ENCODE results near the gene ALK.

The ALK gene

DNA sequence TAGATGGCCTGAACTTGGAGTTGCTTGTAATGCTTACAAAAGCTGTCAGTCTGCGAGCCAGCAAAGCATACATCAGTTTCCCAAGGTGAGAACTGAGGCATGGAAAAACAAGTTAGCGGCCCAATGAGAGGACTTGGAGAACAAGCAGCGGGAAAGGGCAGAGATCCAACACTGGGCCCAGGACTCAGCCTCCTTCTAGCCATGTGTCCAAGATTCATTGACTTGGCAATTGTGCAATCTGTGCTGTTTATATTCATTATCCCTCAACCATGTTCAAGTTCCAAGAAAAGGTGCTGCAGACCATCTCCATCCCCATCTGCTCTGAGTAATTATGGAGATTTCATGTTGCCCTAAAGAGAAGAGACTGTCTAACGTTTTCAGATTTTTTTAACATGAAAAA, 187.4 kb downstream of the ALK start:
- TF ChIP-seq, protein P1, sequence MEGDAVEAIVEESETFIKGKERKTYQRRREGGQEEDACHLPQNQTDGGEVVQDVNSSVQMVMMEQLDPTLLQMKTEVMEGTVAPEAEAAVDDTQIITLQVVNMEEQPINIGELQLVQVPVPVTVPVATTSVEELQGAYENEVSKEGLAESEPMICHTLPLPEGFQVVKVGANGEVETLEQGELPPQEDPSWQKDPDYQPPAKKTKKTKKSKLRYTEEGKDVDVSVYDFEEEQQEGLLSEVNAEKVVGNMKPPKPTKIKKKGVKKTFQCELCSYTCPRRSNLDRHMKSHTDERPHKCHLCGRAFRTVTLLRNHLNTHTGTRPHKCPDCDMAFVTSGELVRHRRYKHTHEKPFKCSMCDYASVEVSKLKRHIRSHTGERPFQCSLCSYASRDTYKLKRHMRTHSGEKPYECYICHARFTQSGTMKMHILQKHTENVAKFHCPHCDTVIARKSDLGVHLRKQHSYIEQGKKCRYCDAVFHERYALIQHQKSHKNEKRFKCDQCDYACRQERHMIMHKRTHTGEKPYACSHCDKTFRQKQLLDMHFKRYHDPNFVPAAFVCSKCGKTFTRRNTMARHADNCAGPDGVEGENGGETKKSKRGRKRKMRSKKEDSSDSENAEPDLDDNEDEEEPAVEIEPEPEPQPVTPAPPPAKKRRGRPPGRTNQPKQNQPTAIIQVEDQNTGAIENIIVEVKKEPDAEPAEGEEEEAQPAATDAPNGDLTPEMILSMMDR (conservative IDR thresholded peaks at IDR 0.05) = no peak
- H3K27ac ChIP-seq = no peak overlapping the region

DNA sequence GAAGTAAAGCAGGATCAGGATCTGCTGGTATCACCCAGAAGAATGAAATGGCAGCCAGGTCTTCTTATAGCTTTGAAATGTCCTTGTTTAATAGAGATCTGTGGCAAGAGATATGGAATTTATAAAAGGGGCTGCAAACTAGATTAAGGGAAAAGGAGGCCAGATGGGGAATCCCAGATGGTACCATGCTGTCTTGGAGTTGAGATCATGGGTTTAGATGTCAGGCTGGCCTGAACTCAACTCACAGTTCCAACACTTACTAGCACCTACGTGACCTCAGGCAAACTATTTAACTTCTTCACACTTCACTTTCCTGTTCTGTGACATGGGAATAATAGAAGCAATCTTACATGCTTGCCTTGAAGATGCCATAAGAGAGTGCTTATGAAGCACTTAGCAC, 188.2 kb downstream of the ALK start:
- H3K27ac ChIP-seq = no peak overlapping the region
- TF ChIP-seq, protein P1 (conservative IDR thresholded peaks at IDR 0.05) = no peak

DNA sequence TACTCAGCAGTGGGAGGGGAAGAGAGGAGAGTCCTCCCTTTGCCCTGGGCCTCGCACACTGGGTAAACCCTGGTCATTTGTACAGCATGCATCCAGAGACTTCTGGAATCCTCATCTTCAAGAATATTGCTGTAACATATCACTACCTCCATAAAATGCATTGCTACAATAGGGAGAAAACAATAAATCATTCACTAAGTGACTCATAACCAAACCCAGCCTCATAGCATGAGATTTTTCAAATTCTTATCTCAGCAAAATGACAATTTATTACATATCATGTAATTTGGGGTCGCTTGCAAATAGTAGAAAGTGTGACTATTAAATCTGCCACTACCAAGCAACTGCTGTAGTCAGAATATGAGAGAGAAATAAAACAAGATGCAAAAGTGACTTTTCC, 189.4 kb downstream of the ALK start:
- TF ChIP-seq, protein P1 (conservative IDR thresholded peaks at IDR 0.05) = no peak
- H3K27ac ChIP-seq = no peak overlapping the region

DNA sequence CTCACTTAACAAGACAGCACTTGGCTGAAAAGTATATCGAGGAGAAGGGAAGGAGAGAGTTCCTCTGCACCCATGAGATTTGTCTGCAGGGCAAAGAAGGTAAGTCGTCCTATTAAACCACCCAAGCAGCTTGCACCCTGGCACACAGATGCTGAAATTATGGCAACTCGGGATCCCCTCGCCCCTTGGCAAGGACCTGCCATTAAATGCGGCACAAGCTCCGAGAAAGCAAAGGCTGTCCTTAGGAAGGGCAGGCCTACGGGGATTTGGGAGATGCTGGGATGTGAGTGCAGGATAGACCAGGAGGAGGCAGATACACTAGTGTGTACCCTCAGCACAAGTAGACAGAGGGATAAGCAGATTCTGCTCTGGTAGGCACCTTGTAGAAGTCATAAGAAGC, 191.5 kb downstream of the ALK start:
- TF ChIP-seq, protein P1 (conservative IDR thresholded peaks at IDR 0.05) = no peak
- no peak overlapping the region for H3K27ac ChIP-seq

DNA sequence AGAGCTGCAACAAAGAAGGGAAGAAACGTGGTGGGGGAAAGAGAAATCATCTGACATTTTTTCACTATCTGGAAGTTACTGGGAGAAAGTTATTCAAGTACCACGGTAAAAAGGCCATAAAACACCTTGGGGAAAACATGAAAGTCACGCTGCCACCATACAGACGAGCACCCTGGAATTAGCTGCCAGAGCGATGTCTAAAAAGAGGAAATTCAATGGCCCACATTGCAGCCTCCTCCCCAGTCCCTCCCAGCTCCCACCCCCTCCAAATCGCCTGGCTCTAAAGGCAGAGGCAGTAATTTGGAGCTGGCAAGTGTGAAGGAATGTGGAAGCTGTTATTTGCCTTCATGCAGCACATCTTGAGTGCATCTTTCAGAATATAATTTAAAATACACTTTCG, 192.0 kb downstream of the ALK start:
- H3K27ac ChIP-seq = no peak overlapping the region
- TF ChIP-seq, protein P1 (conservative IDR thresholded peaks at IDR 0.05) = no peak

DNA sequence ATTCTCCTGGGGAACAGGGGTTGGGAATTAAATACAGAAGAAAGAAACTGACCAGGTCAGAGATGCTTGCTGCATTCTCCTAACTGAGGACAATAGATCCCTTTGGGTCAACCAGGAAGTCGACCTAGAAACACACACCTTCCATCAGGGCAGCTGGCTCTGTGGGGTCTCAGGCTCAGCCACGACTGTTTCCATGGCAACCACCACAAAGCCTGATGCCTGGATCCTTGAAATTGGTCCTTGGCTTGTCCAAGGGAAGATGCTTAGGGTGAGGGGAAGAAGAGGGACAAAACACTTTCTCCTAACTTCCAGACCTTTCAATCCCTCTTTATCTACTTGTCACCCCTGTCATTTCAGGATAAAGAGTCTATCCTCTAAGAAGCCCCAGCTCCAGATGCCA, 194.4 kb downstream of the ALK start:
- TF ChIP-seq, protein P1 (conservative IDR thresholded peaks at IDR 0.05) = no peak
- H3K27ac ChIP-seq = no peak overlapping the region

DNA sequence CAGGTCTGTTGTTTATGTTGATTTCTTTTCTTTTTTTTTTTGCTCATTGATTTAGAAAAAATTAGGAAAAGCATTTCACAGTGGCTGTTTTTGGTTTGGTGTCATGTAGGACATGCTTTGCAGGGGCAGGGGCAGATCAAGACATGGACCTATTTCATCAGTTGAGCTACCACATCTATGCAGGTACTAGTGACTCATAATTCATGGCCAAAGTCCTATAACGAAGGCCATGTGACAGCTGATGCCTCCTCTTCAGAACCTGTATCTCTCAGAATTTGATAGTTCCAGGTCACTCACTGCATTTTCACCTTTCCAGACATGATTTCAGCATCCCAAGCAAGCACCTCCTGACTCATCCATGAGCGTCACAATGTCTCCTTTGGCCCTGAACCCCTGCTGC, 195.8 kb downstream of the ALK start:
- TF ChIP-seq, protein P1 (conservative IDR thresholded peaks at IDR 0.05) = no peak
- peak overlapping the region; percentile 84 for H3K27ac ChIP-seq

DNA sequence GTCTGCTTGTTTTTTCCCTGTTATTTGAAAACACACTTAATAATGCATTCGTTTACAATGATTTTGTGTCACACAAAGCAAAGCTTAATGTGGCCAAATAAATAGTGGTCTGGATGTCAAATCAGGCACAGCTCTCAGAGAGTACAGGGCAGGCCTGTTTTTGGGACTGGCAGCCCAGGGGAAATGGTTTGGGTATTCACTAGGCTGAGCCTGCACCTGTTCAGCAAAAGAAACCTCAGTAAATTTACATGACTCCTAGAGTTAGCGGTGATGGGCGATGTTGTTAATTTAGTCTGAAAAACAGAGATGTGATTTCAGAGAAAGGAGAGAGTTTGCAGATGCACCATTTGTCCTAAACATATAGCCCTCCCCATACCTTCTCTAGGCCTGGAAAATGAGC, 197.1 kb downstream of the ALK start:
- TF ChIP-seq, protein P1 (conservative IDR thresholded peaks at IDR 0.05) = no peak
- peak overlapping the region; percentile 84 for H3K27ac ChIP-seq
